Stimulated activated CD8-positive, alpha-beta memory T cell treated with anti-CD3 and anti-CD28 coated beads, Interleukin-7, amount 100 ng/mL, for 1 hour (primary cell): Measurements from ENCODE around the gene CHD2.
A peak's percentile ranks its signal among the peaks of the same experiment; 100 is the strongest.
"Not testable (repeated sequence)": the region's sequence is repeated elsewhere in the genome, so short reads cannot be mapped to it uniquely, and the experiment has no call there.

Source experiments
- DNase-seq, 2 donors: peaks; one replicate each; pipeline ENCODE4 v3.0.0-alpha.2; 2020; ENCODE audit warnings: low read depth in 2 of 2

CHD2 gene

DNA sequence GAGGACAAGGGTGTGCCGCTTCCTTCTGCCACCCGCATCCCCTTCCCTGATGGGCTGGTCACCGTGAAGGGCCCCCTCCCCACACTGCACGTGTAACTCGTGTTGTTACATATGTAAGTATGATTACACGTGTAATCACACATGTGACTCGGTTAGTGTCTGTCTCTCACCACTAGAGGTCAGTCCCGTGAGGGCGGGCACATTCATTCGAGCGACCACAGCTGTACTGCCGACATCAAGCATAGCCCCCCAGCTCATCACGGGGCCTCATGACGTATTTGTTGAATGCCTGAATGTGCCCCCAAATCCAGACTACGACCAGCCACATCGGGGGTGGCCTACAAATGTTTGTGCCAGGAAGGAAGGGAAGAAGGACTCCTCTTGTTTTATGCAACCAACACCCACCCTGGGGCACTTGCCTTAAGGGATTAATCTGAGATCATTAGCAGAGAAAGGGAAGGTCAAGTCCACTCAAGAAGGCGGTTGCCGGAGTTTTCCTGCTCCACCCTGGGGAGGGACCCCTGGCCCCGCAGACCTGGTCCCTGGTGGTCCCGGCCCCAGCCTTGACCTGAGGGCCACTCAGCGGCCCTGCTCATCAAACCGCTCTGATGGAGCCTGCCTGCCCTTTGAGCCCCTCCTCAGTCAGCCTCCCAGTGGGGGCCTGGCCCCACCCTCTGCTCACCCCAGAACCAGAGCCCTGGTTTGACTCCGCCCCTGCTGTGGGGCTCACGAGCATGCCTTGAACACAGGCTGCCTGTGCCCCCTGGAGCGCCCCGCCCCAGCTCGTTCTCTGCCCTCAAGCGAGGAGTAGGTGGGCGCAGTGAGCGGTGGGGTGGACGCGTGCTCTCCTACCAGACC, 136.1 kb downstream of the CHD2 start:
- DNase-seq: peak in 1 of 2 donors; percentile 26

- no peak for DNase-seq
These were observed 137.1 kb downstream of the CHD2 start for GRCh38 chr15:93036951-93037819.

DNA sequence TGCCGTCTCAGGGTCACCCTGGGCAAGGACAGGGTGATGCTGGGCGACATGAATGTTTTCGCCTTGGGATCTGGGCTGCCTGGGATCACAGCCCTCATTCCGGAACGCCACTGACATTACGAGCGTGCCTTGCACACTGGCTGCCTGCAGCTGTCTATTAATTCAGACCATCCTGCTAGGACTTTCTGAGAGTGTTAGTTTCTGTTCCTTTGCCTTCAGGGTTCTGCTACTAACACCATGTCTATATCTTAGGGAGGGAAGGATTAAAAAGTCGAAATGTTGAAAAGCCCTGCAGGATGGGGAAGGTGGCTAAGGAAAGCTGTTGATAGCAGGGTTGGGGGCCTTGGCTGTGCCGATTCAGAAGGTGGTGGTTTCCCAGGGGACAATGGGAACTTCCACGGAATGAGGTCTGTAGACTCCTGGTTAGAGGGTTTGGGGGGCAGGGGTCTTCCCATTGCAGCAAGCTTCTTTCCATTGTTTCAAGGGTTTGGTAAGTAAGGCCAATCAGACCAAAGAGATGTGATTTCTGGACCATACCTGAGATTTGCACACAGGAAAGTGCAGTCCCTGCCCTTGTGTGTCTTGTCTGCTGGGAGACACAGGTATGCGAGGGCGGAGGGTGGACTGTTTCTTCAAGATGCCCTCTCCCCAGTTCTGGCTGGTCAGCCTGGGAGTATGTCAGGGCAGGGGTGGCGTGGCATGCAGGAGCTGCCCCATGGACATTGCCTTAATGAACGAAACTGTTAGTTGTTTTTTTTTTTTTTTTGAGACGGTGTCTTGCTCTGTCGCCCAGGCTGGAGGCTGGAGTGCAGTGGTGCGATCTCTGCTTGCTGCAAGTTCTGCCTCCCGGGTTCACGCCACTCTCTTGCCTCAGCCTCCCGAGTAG, 137.9 kb downstream of the CHD2 start:
- no peak for DNase-seq

DNA sequence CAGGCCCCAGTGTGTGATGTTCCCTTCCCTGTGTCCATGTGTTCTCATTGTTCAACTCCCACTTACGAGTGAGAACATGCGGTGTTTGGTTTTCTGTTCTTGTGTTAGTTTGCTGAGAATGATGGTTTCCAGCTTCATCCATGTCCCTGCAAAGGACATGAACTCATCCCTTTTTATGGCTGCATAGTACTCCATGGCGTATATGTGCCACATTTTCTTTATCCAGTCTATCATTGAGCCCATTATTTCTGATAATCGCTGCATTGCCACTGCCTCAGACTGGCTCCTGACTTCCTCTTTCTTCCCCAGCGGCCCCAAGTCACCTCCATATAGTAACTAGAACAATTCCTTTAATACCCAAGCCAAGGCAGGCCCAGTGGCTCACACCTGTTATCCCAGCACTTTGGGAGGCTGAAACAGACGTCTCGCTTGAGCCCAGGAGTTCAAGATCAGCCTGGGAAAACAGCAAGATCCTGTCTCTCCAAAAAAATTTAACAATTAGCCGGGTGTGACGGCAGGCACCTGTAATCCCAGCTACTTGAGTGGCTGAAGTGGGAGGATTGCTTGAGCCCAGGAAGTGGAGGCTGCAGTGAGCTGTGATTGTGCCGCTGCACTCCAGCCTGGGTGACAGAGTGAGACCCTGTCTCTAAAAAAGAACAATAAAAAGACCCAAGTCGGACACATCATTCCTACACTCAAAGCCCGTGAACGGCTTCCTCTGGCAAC, 139.6 kb downstream of the CHD2 start:
- DNase-seq: not testable (repeated sequence)

GRCh38 chr15:93040288-93041158, 140.4 kb downstream of the CHD2 start:
- no peak for DNase-seq

DNA sequence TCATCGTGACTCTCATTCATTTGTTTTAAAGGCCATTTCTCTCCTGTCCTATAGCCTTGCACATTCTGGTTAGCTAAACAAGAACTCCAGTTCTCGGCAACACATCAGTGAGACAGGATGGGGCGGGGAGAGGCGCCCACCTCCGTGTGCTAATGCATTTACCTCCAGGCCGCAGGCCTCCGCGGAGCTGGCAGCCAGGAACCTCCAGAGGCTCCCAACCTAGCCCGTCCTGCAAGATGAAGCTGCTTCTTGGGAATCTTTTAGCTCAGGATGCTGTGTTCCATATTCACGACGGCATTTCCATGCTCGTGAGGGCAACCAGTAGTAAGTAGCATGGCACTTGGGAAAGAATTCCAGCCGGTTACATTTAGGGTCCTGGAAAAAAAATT, 141.0 kb downstream of the CHD2 start:
- DNase-seq: no peak

DNA sequence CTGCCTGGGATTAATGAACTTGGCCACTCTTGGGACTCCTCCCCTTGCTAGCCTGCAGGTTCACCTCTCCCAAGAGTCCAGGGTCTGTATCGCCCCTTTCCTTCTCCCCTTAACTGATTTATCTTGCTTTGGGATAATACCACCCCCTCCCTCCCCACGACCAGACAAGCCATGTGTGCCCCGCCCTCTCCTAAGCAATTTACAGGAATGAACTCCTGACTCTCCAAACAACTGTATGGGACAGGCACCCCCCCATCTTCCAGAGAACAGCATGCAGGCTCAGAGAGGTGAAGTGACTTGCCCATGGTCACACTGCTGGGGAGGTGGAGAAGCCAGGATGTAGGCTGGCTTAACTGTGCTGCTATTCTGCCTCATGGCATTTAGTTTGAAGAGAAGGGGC, 142.1 kb downstream of the CHD2 start:
- DNase-seq: no peak

GRCh38 chr15:93042691-93043378, 142.7 kb downstream of the CHD2 start:
- DNase-seq: no peak

DNA sequence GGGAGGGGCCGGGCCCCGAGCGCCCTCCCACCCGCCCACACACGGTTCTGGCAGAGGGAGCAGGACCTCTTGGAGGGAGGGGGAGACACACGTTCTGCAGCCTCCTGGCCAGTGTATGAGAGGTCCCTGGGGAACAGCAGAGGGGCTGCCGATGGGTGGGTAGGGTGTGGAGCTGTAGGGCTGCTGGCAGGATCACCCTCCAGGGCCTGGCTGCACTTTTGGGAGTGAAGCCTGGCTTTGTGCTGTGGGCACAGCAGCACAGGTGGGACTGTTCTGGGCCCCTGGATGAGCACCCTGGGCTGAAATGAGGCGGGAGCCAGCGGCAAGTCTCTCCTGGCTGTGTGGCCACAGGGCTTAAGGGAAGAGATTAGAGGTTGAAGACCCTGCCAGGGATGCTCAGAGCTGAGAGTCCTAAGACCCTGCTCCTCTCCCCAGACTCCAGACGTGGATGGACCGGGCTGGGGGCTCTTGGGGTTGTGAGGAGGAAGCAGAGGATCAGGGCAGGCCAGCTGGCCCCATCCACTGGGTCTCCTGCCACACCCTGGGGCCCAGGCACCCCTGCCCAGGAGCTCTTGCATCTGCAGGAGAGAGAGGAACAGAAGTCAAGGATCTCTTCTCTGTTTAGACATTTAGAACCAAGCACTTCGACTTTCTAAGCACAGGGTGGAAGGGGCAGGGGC, 143.6 kb downstream of the CHD2 start:
- DNase-seq: no peak

GRCh38 chr15:93044301-93045190, 144.4 kb downstream of the CHD2 start:
- DNase-seq: no peak

GRCh38 chr15:93045191-93045785, 145.2 kb downstream of the CHD2 start:
- DNase-seq: no peak

- DNase-seq: no peak
These were observed 146.0 kb downstream of the CHD2 start for GRCh38 chr15:93046120-93046519.

DNA sequence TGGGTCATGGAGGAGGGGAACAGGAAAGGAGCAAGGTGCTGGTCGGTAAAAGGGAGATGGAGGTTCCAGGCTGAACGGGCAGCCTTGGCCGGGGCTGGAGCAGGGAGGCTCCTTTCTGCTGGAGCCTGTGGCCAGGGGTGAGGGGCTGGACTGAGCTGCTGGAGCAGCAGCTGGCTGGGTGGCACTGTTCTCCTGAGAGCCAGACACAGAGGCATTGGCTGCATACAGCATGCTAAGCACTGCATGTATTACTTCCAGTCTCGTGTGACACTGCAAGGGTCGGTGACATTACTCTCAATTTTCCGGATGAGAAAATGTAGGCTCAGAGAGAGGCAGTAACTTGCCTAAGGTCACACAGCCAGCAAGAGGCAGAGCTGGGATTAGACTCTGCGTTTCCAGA, 146.6 kb downstream of the CHD2 start:
- DNase-seq: no peak

- peak in 1 of 2 donors; percentile 8 for DNase-seq
These were observed 147.7 kb downstream of the CHD2 start for GRCh38 chr15:93047621-93048425.

DNA sequence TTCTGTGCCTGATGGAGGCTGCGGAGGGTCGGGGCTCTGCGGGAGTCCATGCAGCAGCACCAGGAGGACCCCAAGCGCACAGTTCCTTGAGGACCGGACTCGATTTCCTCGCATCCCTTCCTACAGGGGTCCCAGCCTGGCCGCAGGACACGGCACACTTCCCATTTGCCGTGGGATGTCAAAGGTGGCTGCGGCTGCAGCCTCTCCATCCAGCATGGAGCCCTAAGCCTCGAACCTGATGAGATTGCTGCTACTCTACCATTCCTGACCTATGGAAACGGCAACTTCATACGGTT, 148.2 kb downstream of the CHD2 start:
- no peak for DNase-seq

- DNase-seq: no peak
These were observed 148.6 kb downstream of the CHD2 start for GRCh38 chr15:93048759-93049161.

DNA sequence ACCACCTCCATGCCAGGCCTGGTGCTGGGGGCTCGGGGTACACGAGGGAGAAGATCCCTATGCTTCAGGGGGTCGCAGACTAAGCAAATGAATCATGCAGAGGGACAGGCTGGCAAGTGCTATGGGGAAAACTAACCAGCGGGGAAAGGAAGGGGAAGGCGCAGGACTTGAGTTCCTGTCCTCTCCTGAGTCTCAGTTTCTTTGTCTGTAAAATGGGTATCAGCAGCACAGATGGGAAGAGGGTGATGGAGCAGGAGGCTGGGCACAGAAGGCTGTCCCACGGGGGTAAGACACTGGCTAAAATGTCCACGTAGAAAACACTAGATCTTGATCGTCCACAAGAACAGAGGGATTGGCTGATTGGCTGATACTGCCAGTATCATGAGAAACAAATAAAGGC, 149.1 kb downstream of the CHD2 start:
- DNase-seq: no peak
